ENCODE results near the gene PLCH1.

The PLCH1 gene

GRCh38 chr3:155604126-155604525, 140.7 kb downstream of the PLCH1 start:
- Histone ChIP-seq H3K4me3 (replicated peaks; ENCODE audit: low read depth, low read length) (no peak overlapping the region), H3K27me3 (replicated peaks; ENCODE audit: control insufficient read depth, insufficient read depth, low read length) (peaks cover 1% of the 10 kb centered on the region; the same call in 1 of the 2 replicates), H3K36me3 (ENCODE audit: control insufficient read depth, insufficient read depth, low read length) (no peaks in the 10 kb centered on the region)
- no peak for TF ChIP-seq CTCF (IDR thresholded peaks at IDR 0.05; ENCODE audit: insufficient read depth, low read length, poor library complexity, severe bottlenecking)
- no peak for DNase-seq (ENCODE audit: extremely low read depth, insufficient read length)

- Histone ChIP-seq H3K4me3 (replicated peaks; ENCODE audit: low read depth, low read length) (no peak overlapping the region), H3K36me3 (ENCODE audit: control insufficient read depth, insufficient read depth, low read length) (no peaks in the 10 kb centered on the region), H3K27me3 (replicated peaks; ENCODE audit: control insufficient read depth, insufficient read depth, low read length) (peaks cover 1% of the 10 kb centered on the region; the same call in 1 of the 2 replicates)
- TF ChIP-seq CTCF (IDR thresholded peaks at IDR 0.05; ENCODE audit: insufficient read depth, low read length, poor library complexity, severe bottlenecking) = no peak
- no peak for DNase-seq (ENCODE audit: extremely low read depth, insufficient read length)
Observed at GRCh38 chr3:155603302-155603701, 141.6 kb downstream of the PLCH1 start.

- no peak for TF ChIP-seq CTCF (IDR thresholded peaks at IDR 0.05; ENCODE audit: insufficient read depth, low read length, poor library complexity, severe bottlenecking)
- no peak for DNase-seq (ENCODE audit: extremely low read depth, insufficient read length)
- Histone ChIP-seq H3K36me3 (ENCODE audit: control insufficient read depth, insufficient read depth, low read length) (no peaks in the 10 kb centered on the region), H3K4me3 (replicated peaks; ENCODE audit: low read depth, low read length) (no peak overlapping the region), H3K27me3 (replicated peaks; ENCODE audit: control insufficient read depth, insufficient read depth, low read length) (no peaks in the 10 kb centered on the region; the same call in 1 of the 2 replicates)
Observed at GRCh38 chr3:155602307-155602706, 142.6 kb downstream of the PLCH1 start.

GRCh38 chr3:155598671-155599070, 146.2 kb downstream of the PLCH1 start:
- Histone ChIP-seq H3K36me3 (ENCODE audit: control insufficient read depth, insufficient read depth, low read length) (no peaks in the 10 kb centered on the region), H3K27me3 (replicated peaks; ENCODE audit: control insufficient read depth, insufficient read depth, low read length) (no peaks in the 10 kb centered on the region), H3K4me3 (replicated peaks; ENCODE audit: low read depth, low read length) (no peak overlapping the region)
- TF ChIP-seq CTCF (IDR thresholded peaks at IDR 0.05; ENCODE audit: insufficient read depth, low read length, poor library complexity, severe bottlenecking) = no peak
- no peak for DNase-seq (ENCODE audit: extremely low read depth, insufficient read length)

- H3K36me3 ChIP-seq (ENCODE audit: control insufficient read depth, insufficient read depth, low read length) = no peaks in the 10 kb centered on the region
- DNase-seq (ENCODE audit: extremely low read depth, insufficient read length) = no peak
- H3K27me3 ChIP-seq (replicated peaks; ENCODE audit: control insufficient read depth, insufficient read depth, low read length) = no peaks in the 10 kb centered on the region
- TF ChIP-seq CTCF (IDR thresholded peaks at IDR 0.05; ENCODE audit: insufficient read depth, low read length, poor library complexity, severe bottlenecking) = no peak
- no peak overlapping the region for H3K4me3 ChIP-seq (replicated peaks; ENCODE audit: low read depth, low read length)
Observed at GRCh38 chr3:155596615-155597014, 148.3 kb downstream of the PLCH1 start.

GRCh38 chr3:155595371-155595770, 149.5 kb downstream of the PLCH1 start:
- no peaks in the 10 kb centered on the region for H3K27me3 ChIP-seq (replicated peaks; ENCODE audit: control insufficient read depth, insufficient read depth, low read length)
- no peak for DNase-seq (ENCODE audit: extremely low read depth, insufficient read length)
- no peak overlapping the region for H3K4me3 ChIP-seq (replicated peaks; ENCODE audit: low read depth, low read length)
- TF ChIP-seq CTCF (IDR thresholded peaks at IDR 0.05; ENCODE audit: insufficient read depth, low read length, poor library complexity, severe bottlenecking) = no peak
- H3K36me3 ChIP-seq (ENCODE audit: control insufficient read depth, insufficient read depth, low read length) = no peaks in the 10 kb centered on the region
